GM23248 (cell line): ENCODE measurements around the gene TEX44. TPM values are rescaled to one million over a fixed set of nuclear protein-coding genes. Genes with fewer than 3 reads are reported as not detected.
A peak's percentile ranks its signal among the peaks of the same experiment; 100 is the strongest.

ENCODE experiments used
- DNase-seq: peaks from one replicate; pipeline ENCODE4 v3.0.0-alpha.2; 2015
- H2AFZ ChIP-seq: fragments of 200-600 bp; sonication (generic); 2 replicates; pipeline ENCODE4 v1.6.1; 2016; ENCODE audit warnings: antibody characterized with exemption
- H3F3A ChIP-seq: fragments of 200-600 bp; sonication (generic); 2 replicates; pipeline ENCODE4 v1.6.1; 2016; ENCODE audit warnings: mild to moderate bottlenecking, antibody characterized with exemption, mixed run types; ENCODE audit not compliant: insufficient read depth
- H3K27ac ChIP-seq: fragments of 200-600 bp; sonication (generic); 2 replicates; pipeline ENCODE4 v1.5.1; 2016; ENCODE audit warnings: mild to moderate bottlenecking
- H3K27me3 ChIP-seq: fragments of 200-600 bp; sonication (generic); replicated peaks from 2 replicates; pipeline ENCODE4 v1.6.1; 2016; ENCODE audit warnings: mild to moderate bottlenecking; ENCODE audit not compliant: insufficient read depth
- H3K36me3 ChIP-seq: fragments of 200-600 bp; sonication (generic); 2 replicates; pipeline ENCODE4 v1.6.1; 2016; ENCODE audit warnings: low read depth, mild to moderate bottlenecking
- H3K4me1 ChIP-seq: fragments of 200-600 bp; sonication (generic); 2 replicates; pipeline ENCODE4 v1.6.1; 2016; ENCODE audit warnings: mild to moderate bottlenecking; ENCODE audit not compliant: insufficient read depth
- H3K4me2 ChIP-seq: fragments of 200-600 bp; sonication (generic); one replicate; pipeline ENCODE4 v1.6.1; 2016; ENCODE audit warnings: mild to moderate bottlenecking; ENCODE audit not compliant: unreplicated experiment
- H3K4me3 ChIP-seq: fragments of 200-600 bp; sonication (generic); 2 replicates; pipeline ENCODE4 v1.5.1; 2016; ENCODE audit warnings: mild to moderate bottlenecking
- H3K79me2 ChIP-seq: fragments of 200-600 bp; sonication (generic); 2 replicates; pipeline ENCODE4 v1.6.1; 2016; ENCODE audit warnings: mild to moderate bottlenecking; ENCODE audit not compliant: insufficient read depth
- H3K9ac ChIP-seq: fragments of 200-600 bp; sonication (generic); 2 replicates; pipeline ENCODE4 v1.6.1; 2016; ENCODE audit warnings: mild to moderate bottlenecking
- H3K9me2 ChIP-seq: fragments of 200-600 bp; sonication (generic); 2 replicates; pipeline ENCODE4 v1.6.1; 2016; ENCODE audit warnings: mixed run types, mild to moderate bottlenecking, moderate library complexity; ENCODE audit not compliant: insufficient read depth
- H3K9me3 ChIP-seq: fragments of 200-600 bp; sonication (generic); one replicate; pipeline ENCODE4 v1.6.1; 2017; ENCODE audit warnings: low read depth
- H4K20me1 ChIP-seq: fragments of 200-600 bp; sonication (generic); 2 replicates; pipeline ENCODE4 v1.6.0; 2016; ENCODE audit not compliant: insufficient read depth
- EZH2 ChIP-seq: fragments of 200-600 bp; sonication (generic); IDR thresholded peaks from 2 replicates; pipeline ENCODE4 v1.6.1; 2018; ENCODE audit warnings: antibody characterized with exemption, mild to moderate bottlenecking; ENCODE audit not compliant: insufficient read depth, poor library complexity, severe bottlenecking
- EZH2phosphoT487 ChIP-seq: fragments of 200-600 bp; sonication (generic); IDR thresholded peaks from 2 replicates; pipeline ENCODE4 v1.6.1; 2018; ENCODE audit warnings: antibody characterized with exemption, moderate library complexity, mild to moderate bottlenecking, low read depth; ENCODE audit not compliant: insufficient read depth
- WGBS, 2 experiments: methylation state at CpG; one replicate each; pipeline ENCODE4 v1.1.6; 2015 to 2017; ENCODE audit warnings: low lambda C conversion rate in 2 of 2, low coverage in 1 of 2; ENCODE audit errors: missing lambda C conversion rate in 2 of 2; 5-methylcytosine and 5-hydroxymethylcytosine counted together
- in situ Hi-C: fragments of 300-500 bp; cut with MboI; formaldehyde crosslinking; loops from 2 replicates; pipeline ENCODE4 v1.15.0; 2020
- polyA plus RNA-seq: library from polyadenylated mRNA; unstranded; fragments of >200 nt; fragmentation: Nextera tagmentation; extraction: Ambion mirVana; gene quantifications from 2 replicates; pipeline ENCODE4 v1.2.1, GENCODE V29; 2016
- total RNA-seq: library from RNA; depleted of rRNA; stranded (reverse); fragments of >200 nt; shearing (Covaris generic); gene quantifications from 2 replicates; pipeline ENCODE4 v1.2.3, GENCODE V29; 2014

Gene TEX44
- total and polyA plus RNA-seq, 2 experiments from 2014 or later = not detected

DNA sequence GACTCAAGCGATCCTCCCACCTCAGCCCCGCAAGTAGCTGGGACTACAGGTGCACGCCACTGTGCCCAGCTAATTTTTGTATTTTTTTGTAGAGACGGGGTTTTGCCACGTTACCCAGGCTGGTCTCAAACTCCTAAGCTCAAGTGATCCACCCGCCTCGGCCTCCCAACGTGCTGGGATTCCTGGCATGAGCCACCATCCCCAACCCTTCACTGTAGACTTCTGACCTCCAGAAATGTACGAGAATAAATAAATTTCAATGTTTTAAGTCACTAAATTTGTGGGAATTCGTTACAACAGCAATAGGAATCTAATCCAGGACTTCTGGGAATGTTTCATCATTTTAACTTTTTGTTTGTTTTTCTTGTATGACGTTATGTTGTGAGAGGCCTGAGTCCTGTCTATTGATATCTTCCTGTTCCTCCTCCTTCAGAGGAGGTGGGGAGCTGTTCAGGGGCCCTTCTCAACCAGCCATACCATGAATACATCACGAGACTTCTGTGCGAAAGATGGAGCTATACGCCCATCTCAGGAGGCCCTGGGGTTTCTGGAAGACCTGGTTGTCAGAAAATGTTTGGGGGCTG, 40.0 kb downstream of the TEX44 start:
- H3K36me3 ChIP-seq = no peaks in the 10 kb centered on the region
- H3K4me2 ChIP-seq = no peak overlapping the region
- H3K79me2 ChIP-seq = no peaks in the 10 kb centered on the region
- H3K27me3 ChIP-seq = no peaks in the 10 kb centered on the region
- no peak overlapping the region for H3K9ac ChIP-seq
- no peaks in the 10 kb centered on the region for H3K9me3 ChIP-seq
- H3K27ac ChIP-seq = no peak overlapping the region
- no peak overlapping the region for H2AFZ ChIP-seq
- peak; percentile 54 for DNase-seq
- no peak overlapping the region for H3K4me3 ChIP-seq
- H3K9me2 ChIP-seq = no peaks in the 10 kb centered on the region
- TF ChIP-seq EZH2phosphoT487 (no peak), EZH2 (no peak)
- no peaks in the 10 kb centered on the region for H4K20me1 ChIP-seq
- WGBS, 2 experiments = 79% methylated on average over 14 of the region's 14 CpGs
- peaks cover 14% of the 10 kb centered on the region for H3F3A ChIP-seq
- in situ Hi-C loops = no loop called here
- peaks cover 25% of the 10 kb centered on the region for H3K4me1 ChIP-seq

DNA sequence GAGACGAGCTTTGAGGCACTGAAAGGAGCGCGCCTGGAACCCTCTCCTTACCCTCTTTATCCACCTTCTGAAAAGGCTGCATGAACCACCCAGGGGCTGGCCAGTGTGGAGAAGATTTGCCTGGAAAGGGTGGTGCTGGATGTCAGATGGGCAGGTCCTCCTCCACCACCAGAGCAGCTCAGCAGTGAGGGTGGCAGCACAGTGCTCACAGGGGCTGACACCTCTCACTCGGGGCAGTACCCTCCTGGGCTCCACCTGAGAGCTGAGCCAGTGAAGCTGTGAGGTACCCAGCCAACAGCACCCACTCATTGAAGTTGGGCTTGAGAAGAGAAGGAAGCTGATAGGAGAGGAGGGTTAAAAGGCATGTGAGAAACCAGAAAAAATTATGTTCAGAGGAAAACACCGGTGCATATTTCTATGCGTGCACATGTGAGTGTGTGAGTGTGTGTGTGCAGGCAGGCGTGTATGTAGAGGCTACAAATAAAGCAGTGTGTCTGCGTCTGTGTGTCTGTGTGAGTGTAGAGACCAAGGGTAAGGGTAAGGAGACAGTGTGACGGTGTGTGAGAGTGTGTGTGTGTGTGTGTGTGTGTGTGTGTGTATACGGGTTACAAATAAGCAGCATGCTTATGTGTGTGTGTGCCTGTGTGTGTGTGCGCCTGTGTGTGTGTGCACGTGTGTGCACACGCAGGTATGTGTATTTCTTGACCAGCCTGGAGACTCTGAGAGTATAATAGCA, 40.7 kb downstream of the TEX44 start:
- H3K79me2 ChIP-seq = no peaks in the 10 kb centered on the region
- no peaks in the 10 kb centered on the region for H3K36me3 ChIP-seq
- DNase-seq = no peak
- no peaks in the 10 kb centered on the region for H3K9me2 ChIP-seq
- no peak overlapping the region for H3K9ac ChIP-seq
- peaks cover 14% of the 10 kb centered on the region for H3F3A ChIP-seq
- TF ChIP-seq EZH2 = no peak
- no peak for TF ChIP-seq EZH2phosphoT487
- H3K27me3 ChIP-seq = no peaks in the 10 kb centered on the region
- in situ Hi-C loops = no loop called here
- WGBS, 2 experiments = 89 to 92% methylated on average over 13 of the region's 13 CpGs
- no peaks in the 10 kb centered on the region for H3K9me3 ChIP-seq
- H2AFZ ChIP-seq = no peak overlapping the region
- no peaks in the 10 kb centered on the region for H4K20me1 ChIP-seq
- H3K4me2 ChIP-seq = no peak overlapping the region
- H3K27ac ChIP-seq = no peak overlapping the region
- no peak overlapping the region for H3K4me3 ChIP-seq
- H3K4me1 ChIP-seq = peaks cover 24% of the 10 kb centered on the region

DNA sequence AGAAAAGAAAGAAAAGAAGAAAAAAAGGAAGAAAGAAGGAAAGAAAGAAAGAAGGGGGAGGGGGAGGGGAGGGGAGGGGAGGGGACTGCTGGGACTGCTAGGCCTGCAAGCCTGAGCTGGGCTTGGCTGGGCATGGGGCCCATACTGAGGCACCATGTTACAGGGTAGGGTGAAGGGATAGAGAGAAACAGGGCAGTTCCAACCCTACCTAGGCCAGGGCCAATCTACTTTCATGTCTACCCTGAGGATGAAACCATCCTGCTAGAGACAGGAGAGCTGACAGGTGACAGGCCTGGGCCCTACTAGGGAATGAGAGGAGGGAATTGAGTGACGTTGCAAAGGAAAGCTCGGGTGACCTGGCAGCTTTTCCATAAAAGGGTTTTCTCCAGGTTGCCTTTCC, 41.7 kb downstream of the TEX44 start:
- no peaks in the 10 kb centered on the region for H3K9me2 ChIP-seq
- DNase-seq = no peak
- no peaks in the 10 kb centered on the region for H3K27me3 ChIP-seq
- no peak overlapping the region for H3K4me3 ChIP-seq
- in situ Hi-C loops = no loop called here
- TF ChIP-seq EZH2phosphoT487 = no peak
- TF ChIP-seq EZH2 = no peak
- 82 to 86% methylated on average over 2 of the region's 2 CpGs for whole genome bisulfite sequencing, 2 experiments
- H4K20me1 ChIP-seq = no peaks in the 10 kb centered on the region
- H2AFZ ChIP-seq = no peak overlapping the region
- H3K36me3 ChIP-seq = no peaks in the 10 kb centered on the region
- no peaks in the 10 kb centered on the region for H3K79me2 ChIP-seq
- peaks cover 24% of the 10 kb centered on the region for H3K4me1 ChIP-seq
- H3K9ac ChIP-seq = no peak overlapping the region
- no peaks in the 10 kb centered on the region for H3K9me3 ChIP-seq
- H3K27ac ChIP-seq = no peak overlapping the region
- H3K4me2 ChIP-seq = no peak overlapping the region
- peaks cover 14% of the 10 kb centered on the region for H3F3A ChIP-seq

DNA sequence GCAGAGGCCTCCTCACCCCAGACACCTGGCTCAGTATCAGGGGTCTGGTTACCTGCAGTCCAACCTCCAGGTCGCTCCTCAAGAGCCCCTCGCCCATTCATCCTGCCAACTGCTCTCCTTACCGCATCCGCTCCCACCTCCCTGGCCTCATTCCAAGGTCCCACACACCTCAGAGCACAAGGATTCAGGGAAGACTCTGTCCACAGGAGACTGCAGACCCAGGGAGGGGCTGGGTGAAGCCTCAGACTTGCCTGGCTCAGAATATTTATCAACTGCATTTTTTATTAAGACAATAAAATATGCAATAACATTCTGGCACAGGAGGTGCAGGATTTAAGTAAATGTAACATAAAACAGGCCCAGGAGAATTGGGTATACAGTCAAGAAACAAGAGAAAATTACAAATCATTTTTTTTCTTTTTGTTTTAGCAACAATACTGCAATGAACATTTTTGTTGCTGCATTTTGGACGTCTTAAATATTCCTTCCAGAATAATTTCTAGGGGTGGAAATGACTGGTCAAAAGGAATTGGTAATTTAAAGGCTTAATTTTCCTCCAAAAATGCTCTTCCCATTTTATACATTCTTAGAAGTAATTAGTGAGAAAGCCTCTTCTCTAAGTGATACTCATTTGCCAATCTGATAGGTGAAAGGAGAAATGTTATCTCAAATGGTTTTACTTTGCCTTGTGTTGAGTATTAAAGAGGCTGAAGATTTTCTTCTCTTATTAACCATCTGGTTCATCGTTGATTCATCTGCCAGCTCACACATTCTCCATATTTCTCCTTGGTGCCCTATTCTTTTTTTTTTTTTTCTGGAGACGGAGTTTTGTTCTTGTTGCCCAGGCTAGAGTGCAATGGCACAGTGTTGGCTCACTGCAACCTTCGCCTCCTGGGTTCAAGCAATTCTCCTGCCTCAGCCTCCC, 42.5 kb downstream of the TEX44 start:
- H3K4me2 ChIP-seq = peak overlapping the region; percentile 17
- 61 to 67% methylated on average over 8 of the region's 8 CpGs for WGBS, 2 experiments
- 0 out of 2 replicates have a peak overlapping the region, but pooled peaks have one; percentile 22 for H2AFZ ChIP-seq
- H4K20me1 ChIP-seq = no peaks in the 10 kb centered on the region
- no peak for TF ChIP-seq EZH2phosphoT487
- TF ChIP-seq EZH2 = no peak
- no peaks in the 10 kb centered on the region for H3K9me2 ChIP-seq
- no peaks in the 10 kb centered on the region for H3K9me3 ChIP-seq
- no peak overlapping the region for H3K4me3 ChIP-seq
- peaks cover 14% of the 10 kb centered on the region for H3F3A ChIP-seq
- H3K27me3 ChIP-seq = no peaks in the 10 kb centered on the region
- H3K27ac ChIP-seq = peak overlapping the region; percentile 62
- H3K4me1 ChIP-seq = peaks cover 28% of the 10 kb centered on the region
- no peaks in the 10 kb centered on the region for H3K36me3 ChIP-seq
- in situ Hi-C loops = no loop called here
- DNase-seq = peak; percentile 78
- H3K9ac ChIP-seq = peak overlapping the region; percentile 20; the same call in 1 of the 2 replicates
- H3K79me2 ChIP-seq = no peaks in the 10 kb centered on the region
